Measurements from ENCODE around the gene NLGN4X.

Gene NLGN4X

GRCh38 chrX:6210230-6210629 lies 18.4 kb downstream of the NLGN4X start:
- Histone ChIP-seq H3K27ac (replicated peaks) (no peak overlapping the region), H3K27me3 (ENCODE audit: insufficient read depth, poor library complexity, severe bottlenecking) (no peaks in the 10 kb centered on the region), H3K4me3 (replicated peaks; ENCODE audit: insufficient read depth, low read length) (no peak overlapping the region)
- TF ChIP-seq GABPA (IDR thresholded peaks at IDR 0.05; ENCODE audit: low read depth) (no peak), SPI1 (IDR thresholded peaks at IDR 0.05; ENCODE audit: borderline replicate concordance, low read depth) (no peak), POLR2AphosphoS5 (IDR thresholded peaks at IDR 0.05; ENCODE audit: low read depth) (no peak)
- TF ChIP-seq, protein P1, sequence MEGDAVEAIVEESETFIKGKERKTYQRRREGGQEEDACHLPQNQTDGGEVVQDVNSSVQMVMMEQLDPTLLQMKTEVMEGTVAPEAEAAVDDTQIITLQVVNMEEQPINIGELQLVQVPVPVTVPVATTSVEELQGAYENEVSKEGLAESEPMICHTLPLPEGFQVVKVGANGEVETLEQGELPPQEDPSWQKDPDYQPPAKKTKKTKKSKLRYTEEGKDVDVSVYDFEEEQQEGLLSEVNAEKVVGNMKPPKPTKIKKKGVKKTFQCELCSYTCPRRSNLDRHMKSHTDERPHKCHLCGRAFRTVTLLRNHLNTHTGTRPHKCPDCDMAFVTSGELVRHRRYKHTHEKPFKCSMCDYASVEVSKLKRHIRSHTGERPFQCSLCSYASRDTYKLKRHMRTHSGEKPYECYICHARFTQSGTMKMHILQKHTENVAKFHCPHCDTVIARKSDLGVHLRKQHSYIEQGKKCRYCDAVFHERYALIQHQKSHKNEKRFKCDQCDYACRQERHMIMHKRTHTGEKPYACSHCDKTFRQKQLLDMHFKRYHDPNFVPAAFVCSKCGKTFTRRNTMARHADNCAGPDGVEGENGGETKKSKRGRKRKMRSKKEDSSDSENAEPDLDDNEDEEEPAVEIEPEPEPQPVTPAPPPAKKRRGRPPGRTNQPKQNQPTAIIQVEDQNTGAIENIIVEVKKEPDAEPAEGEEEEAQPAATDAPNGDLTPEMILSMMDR (IDR thresholded peaks at IDR 0.05; ENCODE audit: insufficient read depth, low read length): no peak
- TF ChIP-seq, protein P2, sequence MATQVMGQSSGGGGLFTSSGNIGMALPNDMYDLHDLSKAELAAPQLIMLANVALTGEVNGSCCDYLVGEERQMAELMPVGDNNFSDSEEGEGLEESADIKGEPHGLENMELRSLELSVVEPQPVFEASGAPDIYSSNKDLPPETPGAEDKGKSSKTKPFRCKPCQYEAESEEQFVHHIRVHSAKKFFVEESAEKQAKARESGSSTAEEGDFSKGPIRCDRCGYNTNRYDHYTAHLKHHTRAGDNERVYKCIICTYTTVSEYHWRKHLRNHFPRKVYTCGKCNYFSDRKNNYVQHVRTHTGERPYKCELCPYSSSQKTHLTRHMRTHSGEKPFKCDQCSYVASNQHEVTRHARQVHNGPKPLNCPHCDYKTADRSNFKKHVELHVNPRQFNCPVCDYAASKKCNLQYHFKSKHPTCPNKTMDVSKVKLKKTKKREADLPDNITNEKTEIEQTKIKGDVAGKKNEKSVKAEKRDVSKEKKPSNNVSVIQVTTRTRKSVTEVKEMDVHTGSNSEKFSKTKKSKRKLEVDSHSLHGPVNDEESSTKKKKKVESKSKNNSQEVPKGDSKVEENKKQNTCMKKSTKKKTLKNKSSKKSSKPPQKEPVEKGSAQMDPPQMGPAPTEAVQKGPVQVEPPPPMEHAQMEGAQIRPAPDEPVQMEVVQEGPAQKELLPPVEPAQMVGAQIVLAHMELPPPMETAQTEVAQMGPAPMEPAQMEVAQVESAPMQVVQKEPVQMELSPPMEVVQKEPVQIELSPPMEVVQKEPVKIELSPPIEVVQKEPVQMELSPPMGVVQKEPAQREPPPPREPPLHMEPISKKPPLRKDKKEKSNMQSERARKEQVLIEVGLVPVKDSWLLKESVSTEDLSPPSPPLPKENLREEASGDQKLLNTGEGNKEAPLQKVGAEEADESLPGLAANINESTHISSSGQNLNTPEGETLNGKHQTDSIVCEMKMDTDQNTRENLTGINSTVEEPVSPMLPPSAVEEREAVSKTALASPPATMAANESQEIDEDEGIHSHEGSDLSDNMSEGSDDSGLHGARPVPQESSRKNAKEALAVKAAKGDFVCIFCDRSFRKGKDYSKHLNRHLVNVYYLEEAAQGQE (IDR thresholded peaks at IDR 0.05; ENCODE audit: insufficient replicate concordance, low read depth): no peak
- no peak for DNase-seq (ENCODE audit: low read depth in 1 of 2, low spot score in 1 of 2)

- no peaks in the 10 kb centered on the region for H3K27me3 ChIP-seq (ENCODE audit: insufficient read depth, poor library complexity, severe bottlenecking)
- H3K27ac ChIP-seq (replicated peaks): no peak overlapping the region
- TF ChIP-seq SPI1 (IDR thresholded peaks at IDR 0.05; ENCODE audit: borderline replicate concordance, low read depth) (no peak), GABPA (IDR thresholded peaks at IDR 0.05; ENCODE audit: low read depth) (no peak), POLR2AphosphoS5 (IDR thresholded peaks at IDR 0.05; ENCODE audit: low read depth) (no peak)
- TF ChIP-seq, protein P1 (IDR thresholded peaks at IDR 0.05; ENCODE audit: insufficient read depth, low read length): no peak
- TF ChIP-seq, protein P2 (IDR thresholded peaks at IDR 0.05; ENCODE audit: insufficient replicate concordance, low read depth): no peak
- H3K4me3 ChIP-seq (replicated peaks; ENCODE audit: insufficient read depth, low read length): no peak overlapping the region
- DNase-seq (ENCODE audit: low read depth in 1 of 2, low spot score in 1 of 2): no peak
Measured at GRCh38 chrX:6203462-6204215, 25.0 kb downstream of the NLGN4X start.

GRCh38 chrX:6199486-6199885 lies 29.2 kb downstream of the NLGN4X start:
- TF ChIP-seq, protein P1 (IDR thresholded peaks at IDR 0.05; ENCODE audit: insufficient read depth, low read length): no peak
- TF ChIP-seq, protein P2 (IDR thresholded peaks at IDR 0.05; ENCODE audit: insufficient replicate concordance, low read depth): no peak
- TF ChIP-seq SPI1 (IDR thresholded peaks at IDR 0.05; ENCODE audit: borderline replicate concordance, low read depth) (no peak), POLR2AphosphoS5 (IDR thresholded peaks at IDR 0.05; ENCODE audit: low read depth) (no peak), GABPA (IDR thresholded peaks at IDR 0.05; ENCODE audit: low read depth) (no peak)
- H3K27ac ChIP-seq (replicated peaks): no peak overlapping the region
- no peak overlapping the region for H3K4me3 ChIP-seq (replicated peaks; ENCODE audit: insufficient read depth, low read length)
- H3K27me3 ChIP-seq (ENCODE audit: insufficient read depth, poor library complexity, severe bottlenecking): no peaks in the 10 kb centered on the region
- no peak for DNase-seq (ENCODE audit: low read depth in 1 of 2, low spot score in 1 of 2)
